HepG2 (cell line): ENCODE measurements around the gene MAVS. TPM values are rescaled to one million over a fixed set of nuclear protein-coding genes. Genes with fewer than 3 reads are reported as not detected.

ENCODE experiments used
- AHR ChIP-seq: IDR thresholded peaks from 2 replicates; pipeline ENCODE4 v1.6.1; 2018; ENCODE audit warnings: missing genetic modification reagents, missing compliant biosample characterization
- CHD4 ChIP-seq: fragments of 200-600 bp; sonication (generic); IDR thresholded peaks from 2 replicates; pipeline ENCODE4 v1.7.0; 2017; ENCODE audit warnings: mild to moderate bottlenecking, low read length, borderline replicate concordance
- EP300 ChIP-seq, 3 experiments: sonication (generic) in 1 of 3; formaldehyde crosslinking in 1 of 3; IDR thresholded peaks; 2 replicates each; pipeline versions ENCODE4 v1.5.1 to v1.6.1; 2011 to 2020; ENCODE audit warnings: low read depth in 2 of 3, low read length in 2 of 3, borderline replicate concordance in 1 of 3, improper control_type of control experiment in 1 of 3, mild to moderate bottlenecking in 1 of 3, missing genetic modification reagents in 1 of 3, moderate library complexity in 1 of 3
- FOXO1 ChIP-seq: sonication (generic); formaldehyde crosslinking; IDR thresholded peaks from 2 replicates; pipeline ENCODE4 v1.4.0; 2020; ENCODE audit warnings: missing genetic modification reagents
- NCOA1 ChIP-seq: sonication (generic); formaldehyde crosslinking; IDR thresholded peaks from 2 replicates; pipeline ENCODE4 v1.9.0; 2021; ENCODE audit warnings: missing genetic modification reagents
- NCOR1 ChIP-seq: fragments of 200-600 bp; sonication (generic); IDR thresholded peaks from 2 replicates; pipeline ENCODE4 v1.7.0; 2017; ENCODE audit warnings: antibody characterized with exemption, low read length, borderline replicate concordance
- RBFOX2 ChIP-seq: fragments of 200-400 bp; formaldehyde crosslinking; IDR thresholded peaks from 2 replicates; pipeline ENCODE4 v1.6.1; 2017; ENCODE audit warnings: low read depth, mild to moderate bottlenecking, low read length
- SCMH1 ChIP-seq: sonication (generic); formaldehyde crosslinking; IDR thresholded peaks from 2 replicates; pipeline ENCODE4 v1.9.0; 2021; ENCODE audit warnings: missing genetic modification reagents, mild to moderate bottlenecking, borderline replicate concordance
- ZBTB1 ChIP-seq: sonication (generic); formaldehyde crosslinking; IDR thresholded peaks from 2 replicates; pipeline ENCODE4 v1.4.0; 2020; ENCODE audit warnings: missing genetic modification reagents, borderline replicate concordance
- ZGPAT ChIP-seq: IDR thresholded peaks from 2 replicates; pipeline ENCODE4 v1.6.1; 2016; ENCODE audit warnings: mild to moderate bottlenecking
- ZNF335 ChIP-seq: sonication (generic); formaldehyde crosslinking; IDR thresholded peaks from 2 replicates; pipeline ENCODE4 v1.4.0; 2020; ENCODE audit warnings: missing genetic modification reagents
- ZNF530 ChIP-seq: sonication (generic); formaldehyde crosslinking; IDR thresholded peaks from 2 replicates; pipeline ENCODE4 v1.5.0; 2020; ENCODE audit warnings: low read depth, mild to moderate bottlenecking, missing genetic modification reagents
- ZSCAN20 ChIP-seq: sonication (generic); formaldehyde crosslinking; IDR thresholded peaks from 2 replicates; pipeline ENCODE4 v1.4.0; 2020; ENCODE audit warnings: missing genetic modification reagents, mild to moderate bottlenecking, borderline replicate concordance
- ZSCAN9 ChIP-seq: IDR thresholded peaks from 2 replicates; pipeline ENCODE4 v1.6.1; 2016; ENCODE audit warnings: borderline replicate concordance
- polyA plus RNA-seq, 8 experiments: library from polyadenylated mRNA; depleted of rRNA in 3 of 8; stranded (reverse) in 7 of 8; unstranded in 1 of 8; fragments of >200 nt; fragmentation: Illumina TruSeq in 4 of 8; extraction: Trizol in 4 of 8; gene quantifications; 2 replicates each; pipeline versions ENCODE4 v1.2.1 to v1.2.3, GENCODE V29; 2011 to 2016; ENCODE audit warnings: low read depth in 4 of 8, missing spikeins in 1 of 8, mixed read lengths in 1 of 8; ENCODE audit not compliant: insufficient read depth in 1 of 8
- total RNA-seq, 5 experiments: library from RNA; depleted of rRNA; stranded (reverse); fragments of >200 nt; fragmentation: Illumina TruSeq; extraction: Trizol; gene quantifications; 2 replicates each; pipeline ENCODE4 v1.2.3, GENCODE V29; 2016; ENCODE audit warnings: low read depth in 1 of 5
- TF ChIP-seq, protein P1 (sequence below): sonication (generic); formaldehyde crosslinking; IDR thresholded peaks from one replicate; pipeline ENCODE4 v1.5.1; 2020; ENCODE audit warnings: mild to moderate bottlenecking, missing genetic modification reagents; ENCODE audit errors: not compliant biosample characterization
- TF ChIP-seq, protein P2 (sequence below): sonication (generic); formaldehyde crosslinking; conservative IDR thresholded peaks from 2 replicates; pipeline ENCODE4 v1.8.0; 2022; ENCODE audit warnings: missing genetic modification reagents

The MAVS gene
- total and polyA plus RNA-seq, 2 of the 13 experiments (the other 11 are each of a cell fraction or from before 2014, with no cell fraction given), result 27.3 to 36.6 TPM

- TF ChIP-seq ZSCAN20 (CRISPR knock-in tag) (no peak), ZSCAN9 (CRISPR knock-in tag) (0 out of 2 replicates have a peak, but pooled peaks have one; percentile 11), CHD4 (peak; percentile 75; the same call in 1 of the 2 replicates), FOXO1 (CRISPR knock-in tag) (0 out of 2 replicates have a peak, but pooled peaks have one; percentile 3), AHR (CRISPR knock-in tag) (0 out of 2 replicates have a peak, but pooled peaks have one; percentile 32), NCOA1 (CRISPR knock-in tag) (no peak), ZGPAT (0 out of 2 replicates have a peak, but pooled peaks have one; percentile 32), ZBTB1 (CRISPR knock-in tag) (no peak), EP300 (IDR thresholded peaks at IDR 0.05; ENCODE audit: low read depth in 2 of 2, low read length in 2 of 2) (no peak), EP300 (CRISPR knock-in tag; IDR thresholded peaks at IDR 0.05; ENCODE audit: borderline replicate concordance) (0 out of 2 replicates have a peak, but pooled peaks have one; percentile 11), ZNF530 (CRISPR knock-in tag) (no peak), RBFOX2 (no peak), NCOR1 (peak; percentile 71), ZNF335 (CRISPR knock-in tag) (0 out of 2 replicates have a peak, but pooled peaks have one; percentile 40), SCMH1 (no peak)
- TF ChIP-seq, protein P1, sequence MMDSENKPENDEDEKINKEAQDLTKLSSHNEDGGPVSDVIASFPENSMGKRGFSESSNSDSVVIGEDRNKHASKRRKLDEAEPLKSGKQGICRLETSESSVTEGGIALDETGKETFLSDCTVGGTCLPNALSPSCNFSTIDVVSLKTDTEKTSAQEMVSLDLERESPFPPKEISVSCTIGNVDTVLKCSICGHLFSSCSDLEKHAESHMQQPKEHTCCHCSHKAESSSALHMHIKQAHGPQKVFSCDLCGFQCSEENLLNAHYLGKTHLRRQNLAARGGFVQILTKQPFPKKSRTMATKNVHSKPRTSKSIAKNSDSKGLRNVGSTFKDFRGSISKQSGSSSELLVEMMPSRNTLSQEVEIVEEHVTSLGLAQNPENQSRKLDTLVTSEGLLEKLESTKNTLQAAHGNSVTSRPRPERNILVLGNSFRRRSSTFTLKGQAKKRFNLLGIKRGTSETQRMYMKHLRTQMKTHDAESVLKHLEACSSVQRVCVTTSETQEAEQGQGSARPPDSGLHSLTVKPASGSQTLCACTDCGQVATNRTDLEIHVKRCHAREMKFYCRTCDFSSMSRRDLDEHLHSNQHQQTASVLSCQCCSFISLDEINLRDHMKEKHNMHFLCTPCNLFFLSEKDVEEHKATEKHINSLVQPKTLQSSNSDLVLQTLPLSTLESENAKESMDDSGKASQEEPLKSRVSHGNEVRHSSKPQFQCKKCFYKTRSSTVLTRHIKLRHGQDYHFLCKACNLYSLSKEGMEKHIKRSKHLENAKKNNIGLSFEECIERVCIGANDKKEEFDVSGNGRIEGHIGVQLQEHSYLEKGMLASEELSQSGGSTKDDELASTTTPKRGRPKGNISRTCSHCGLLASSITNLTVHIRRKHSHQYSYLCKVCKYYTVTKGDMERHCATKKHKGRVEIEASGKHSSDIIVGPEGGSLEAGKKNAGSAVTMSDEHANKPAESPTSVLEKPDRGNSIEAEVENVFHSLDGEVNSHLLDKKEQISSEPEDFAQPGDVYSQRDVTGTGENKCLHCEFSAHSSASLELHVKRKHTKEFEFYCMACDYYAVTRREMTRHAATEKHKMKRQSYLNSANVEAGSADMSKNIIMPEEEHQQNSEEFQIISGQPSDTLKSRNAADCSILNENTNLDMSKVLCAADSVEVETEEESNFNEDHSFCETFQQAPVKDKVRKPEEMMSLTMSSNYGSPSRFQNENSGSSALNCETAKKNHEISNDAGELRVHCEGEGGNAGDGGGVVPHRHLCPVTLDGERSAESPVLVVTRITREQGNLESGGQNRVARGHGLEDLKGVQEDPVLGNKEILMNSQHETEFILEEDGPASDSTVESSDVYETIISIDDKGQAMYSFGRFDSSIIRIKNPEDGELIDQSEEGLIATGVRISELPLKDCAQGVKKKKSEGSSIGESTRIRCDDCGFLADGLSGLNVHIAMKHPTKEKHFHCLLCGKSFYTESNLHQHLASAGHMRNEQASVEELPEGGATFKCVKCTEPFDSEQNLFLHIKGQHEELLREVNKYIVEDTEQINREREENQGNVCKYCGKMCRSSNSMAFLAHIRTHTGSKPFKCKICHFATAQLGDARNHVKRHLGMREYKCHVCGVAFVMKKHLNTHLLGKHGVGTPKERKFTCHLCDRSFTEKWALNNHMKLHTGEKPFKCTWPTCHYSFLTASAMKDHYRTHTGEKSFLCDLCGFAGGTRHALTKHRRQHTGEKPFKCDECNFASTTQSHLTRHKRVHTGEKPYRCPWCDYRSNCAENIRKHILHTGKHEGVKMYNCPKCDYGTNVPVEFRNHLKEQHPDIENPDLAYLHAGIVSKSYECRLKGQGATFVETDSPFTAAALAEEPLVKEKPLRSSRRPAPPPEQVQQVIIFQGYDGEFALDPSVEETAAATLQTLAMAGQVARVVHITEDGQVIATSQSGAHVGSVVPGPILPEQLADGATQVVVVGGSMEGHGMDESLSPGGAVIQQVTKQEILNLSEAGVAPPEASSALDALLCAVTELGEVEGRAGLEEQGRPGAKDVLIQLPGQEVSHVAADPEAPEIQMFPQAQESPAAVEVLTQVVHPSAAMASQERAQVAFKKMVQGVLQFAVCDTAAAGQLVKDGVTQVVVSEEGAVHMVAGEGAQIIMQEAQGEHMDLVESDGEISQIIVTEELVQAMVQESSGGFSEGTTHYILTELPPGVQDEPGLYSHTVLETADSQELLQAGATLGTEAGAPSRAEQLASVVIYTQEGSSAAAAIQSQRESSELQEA, result no peak
- TF ChIP-seq, protein P2, sequence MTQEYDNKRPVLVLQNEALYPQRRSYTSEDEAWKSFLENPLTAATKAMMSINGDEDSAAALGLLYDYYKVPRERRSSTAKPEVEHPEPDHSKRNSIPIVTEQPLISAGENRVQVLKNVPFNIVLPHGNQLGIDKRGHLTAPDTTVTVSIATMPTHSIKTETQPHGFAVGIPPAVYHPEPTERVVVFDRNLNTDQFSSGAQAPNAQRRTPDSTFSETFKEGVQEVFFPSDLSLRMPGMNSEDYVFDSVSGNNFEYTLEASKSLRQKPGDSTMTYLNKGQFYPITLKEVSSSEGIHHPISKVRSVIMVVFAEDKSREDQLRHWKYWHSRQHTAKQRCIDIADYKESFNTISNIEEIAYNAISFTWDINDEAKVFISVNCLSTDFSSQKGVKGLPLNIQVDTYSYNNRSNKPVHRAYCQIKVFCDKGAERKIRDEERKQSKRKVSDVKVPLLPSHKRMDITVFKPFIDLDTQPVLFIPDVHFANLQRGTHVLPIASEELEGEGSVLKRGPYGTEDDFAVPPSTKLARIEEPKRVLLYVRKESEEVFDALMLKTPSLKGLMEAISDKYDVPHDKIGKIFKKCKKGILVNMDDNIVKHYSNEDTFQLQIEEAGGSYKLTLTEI (CRISPR knock-in tag), result no peak
Observed at GRCh38 chr20:3798373-3798768, 48.3 kb upstream of the MAVS start (continued).
